ENCODE results near the gene PKP4. TPM values are rescaled to one million over a fixed set of nuclear protein-coding genes. Genes with fewer than 3 reads are reported as not detected.

Gene PKP4
- total and polyA plus RNA-seq, 7 donors = 6.8 to 23.8 (median 18.0) TPM

DNA sequence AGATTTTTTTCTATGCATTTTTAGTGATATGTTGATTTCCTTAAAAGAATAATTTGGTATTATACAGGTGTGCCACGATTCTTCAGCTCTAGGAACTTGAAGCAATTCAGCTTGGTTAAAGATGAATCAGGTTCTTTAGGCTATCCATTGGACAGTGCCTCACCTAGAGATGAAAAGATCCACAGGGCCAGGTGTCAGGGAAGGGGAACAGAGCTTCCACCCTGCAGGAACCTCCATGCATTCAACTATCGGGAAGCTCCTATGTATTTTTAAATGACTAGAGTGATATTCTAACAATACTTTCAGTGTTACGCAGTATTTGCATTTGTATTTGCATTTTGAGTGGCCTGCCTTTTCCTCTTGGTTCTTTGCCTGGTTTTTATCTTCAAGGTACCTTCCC is 40.2 kb downstream of the PKP4 start:
- Histone ChIP-seq H3K4me3 (no peak overlapping the region), H3K4me1 (peaks cover 4% of the 10 kb centered on the region), H3K27me3 (ENCODE audit: insufficient read depth in 3 of 3, low read length in 2 of 3) (no peaks in the 10 kb centered on the region), H3K9me3 (no peaks in the 10 kb centered on the region), H3K27ac (no peak overlapping the region), H3K36me3 (ENCODE audit: insufficient read depth in 1 of 2, low read depth in 1 of 2) (no peaks in the 10 kb centered on the region)
- TF ChIP-seq, protein P1, sequence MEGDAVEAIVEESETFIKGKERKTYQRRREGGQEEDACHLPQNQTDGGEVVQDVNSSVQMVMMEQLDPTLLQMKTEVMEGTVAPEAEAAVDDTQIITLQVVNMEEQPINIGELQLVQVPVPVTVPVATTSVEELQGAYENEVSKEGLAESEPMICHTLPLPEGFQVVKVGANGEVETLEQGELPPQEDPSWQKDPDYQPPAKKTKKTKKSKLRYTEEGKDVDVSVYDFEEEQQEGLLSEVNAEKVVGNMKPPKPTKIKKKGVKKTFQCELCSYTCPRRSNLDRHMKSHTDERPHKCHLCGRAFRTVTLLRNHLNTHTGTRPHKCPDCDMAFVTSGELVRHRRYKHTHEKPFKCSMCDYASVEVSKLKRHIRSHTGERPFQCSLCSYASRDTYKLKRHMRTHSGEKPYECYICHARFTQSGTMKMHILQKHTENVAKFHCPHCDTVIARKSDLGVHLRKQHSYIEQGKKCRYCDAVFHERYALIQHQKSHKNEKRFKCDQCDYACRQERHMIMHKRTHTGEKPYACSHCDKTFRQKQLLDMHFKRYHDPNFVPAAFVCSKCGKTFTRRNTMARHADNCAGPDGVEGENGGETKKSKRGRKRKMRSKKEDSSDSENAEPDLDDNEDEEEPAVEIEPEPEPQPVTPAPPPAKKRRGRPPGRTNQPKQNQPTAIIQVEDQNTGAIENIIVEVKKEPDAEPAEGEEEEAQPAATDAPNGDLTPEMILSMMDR (IDR thresholded peaks at IDR 0.05) = no peak
- intact Hi-C loops (cut with DNase I) = no loop called here
- no peak for ATAC-seq
- DNase-seq = no peak
- WGBS, 3 donors = 94 to 98% (median 95%) methylated on average over 3 of the region's 3 CpGs

DNA sequence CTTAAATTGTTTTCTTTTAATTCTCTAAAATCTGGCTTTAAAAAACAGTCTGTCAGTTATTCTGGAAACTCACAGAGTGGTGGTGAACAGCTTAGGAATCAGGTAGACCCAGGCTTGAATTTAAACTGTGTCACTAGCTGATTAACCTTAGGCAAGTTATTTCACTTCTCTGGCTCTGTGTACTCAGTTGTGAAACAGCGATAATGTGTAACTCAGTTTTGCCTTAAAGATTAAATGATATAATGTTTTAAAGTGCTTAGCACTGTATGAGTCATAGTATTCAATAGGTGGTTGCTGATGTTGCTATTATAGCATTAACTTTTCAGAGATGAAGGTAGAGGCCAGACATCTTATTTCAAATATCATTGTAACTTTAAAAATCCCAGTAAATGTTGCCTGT is 40.7 kb downstream of the PKP4 start:
- Histone ChIP-seq H3K9me3 (no peaks in the 10 kb centered on the region), H3K27ac (no peak overlapping the region), H3K4me1 (peaks cover 4% of the 10 kb centered on the region)

DNA sequence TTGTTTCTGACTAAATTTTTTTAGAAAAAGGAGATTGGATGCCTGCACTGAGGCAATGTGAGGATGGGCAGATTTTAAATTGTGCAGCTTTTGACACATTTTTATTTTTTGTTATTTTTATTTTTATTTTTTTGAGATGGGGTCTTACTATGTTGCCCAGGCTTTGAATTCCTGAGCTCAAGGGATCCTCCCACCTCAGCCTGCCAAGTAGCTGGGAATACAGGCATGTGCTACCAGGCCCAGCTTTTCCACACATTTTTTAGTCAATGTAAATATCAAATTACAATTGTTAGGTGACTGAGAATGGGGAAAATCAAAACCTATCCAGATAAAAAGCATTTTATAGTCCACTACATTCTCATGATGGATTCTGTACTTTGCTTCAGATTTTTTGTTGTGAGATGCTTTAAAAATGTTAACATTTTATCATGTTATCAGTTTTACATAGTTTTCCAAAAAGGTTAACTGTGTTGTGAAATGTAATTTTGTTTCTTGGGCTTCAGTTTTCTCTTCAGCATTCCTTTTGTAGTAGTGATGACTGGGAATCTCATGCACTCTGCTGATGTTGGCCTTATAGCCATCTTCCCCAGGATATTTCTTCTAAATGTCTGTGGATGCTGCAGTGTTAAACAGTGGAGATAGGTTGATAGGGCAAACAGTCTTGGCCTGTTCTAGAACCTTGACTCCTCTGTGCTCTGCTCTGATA is 41.4 kb downstream of the PKP4 start:
- no peak overlapping the region for H3K27ac ChIP-seq
- no peak for ATAC-seq
- H3K4me1 ChIP-seq = peaks cover 4% of the 10 kb centered on the region
- H3K9me3 ChIP-seq = no peaks in the 10 kb centered on the region
- intact Hi-C loops (cut with DNase I) = no loop called here
- DNase-seq = no peak
- TF ChIP-seq, protein P1 (IDR thresholded peaks at IDR 0.05) = no peak
- H3K27me3 ChIP-seq (ENCODE audit: insufficient read depth in 3 of 3, low read length in 2 of 3) = no peaks in the 10 kb centered on the region
- no peak overlapping the region for H3K4me3 ChIP-seq
- H3K36me3 ChIP-seq (ENCODE audit: insufficient read depth in 1 of 2, low read depth in 1 of 2) = no peaks in the 10 kb centered on the region

More for the DNA sequence above, 40.7 kb downstream of the PKP4 start:
- no peaks in the 10 kb centered on the region for H3K27me3 ChIP-seq (ENCODE audit: insufficient read depth in 3 of 3, low read length in 2 of 3)
- no peak for DNase-seq
- no peak overlapping the region for H3K4me3 ChIP-seq
- TF ChIP-seq, protein P1 (IDR thresholded peaks at IDR 0.05) = no peak
- 88 to 97% (median 90%) methylated on average over 1 of the region's 1 CpG for WGBS, 3 donors
- no peak for ATAC-seq
- no peaks in the 10 kb centered on the region for H3K36me3 ChIP-seq (ENCODE audit: insufficient read depth in 1 of 2, low read depth in 1 of 2)
- intact Hi-C loops (cut with DNase I) = no loop called here

DNA sequence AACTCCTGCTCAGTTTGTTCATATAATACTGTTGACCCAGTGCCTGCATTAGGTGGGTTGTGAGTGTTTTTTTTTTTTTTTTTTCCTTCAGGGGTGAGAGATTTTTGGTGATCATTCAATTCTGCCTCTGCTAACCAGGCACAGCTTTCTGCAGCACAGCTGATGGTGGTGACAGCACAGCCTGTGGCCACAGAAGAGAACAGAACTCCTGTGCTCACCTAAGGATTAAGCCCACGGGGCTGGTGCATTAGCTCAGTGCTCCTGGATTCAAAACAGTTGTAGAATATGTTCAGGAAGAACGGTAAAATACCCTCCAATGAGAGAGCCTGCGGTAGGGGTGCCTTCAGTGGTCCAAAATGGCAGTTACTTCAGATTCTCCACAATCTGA is 42.0 kb downstream of the PKP4 start:
- Histone ChIP-seq H3K9me3 (no peaks in the 10 kb centered on the region), H3K4me3 (no peak overlapping the region), H3K4me1 (no peaks in the 10 kb centered on the region), H3K27me3 (ENCODE audit: insufficient read depth in 3 of 3, low read length in 2 of 3) (no peaks in the 10 kb centered on the region), H3K36me3 (ENCODE audit: insufficient read depth in 1 of 2, low read depth in 1 of 2) (no peaks in the 10 kb centered on the region), H3K27ac (no peak overlapping the region)
- TF ChIP-seq, protein P1 (IDR thresholded peaks at IDR 0.05) = no peak
- DNase-seq (no peak), ATAC-seq (no peak)
- WGBS, 3 donors = 87 to 93% (median 90%) methylated on average over 3 of the region's 3 CpGs
- intact Hi-C loops (cut with DNase I) = no loop called here

DNA sequence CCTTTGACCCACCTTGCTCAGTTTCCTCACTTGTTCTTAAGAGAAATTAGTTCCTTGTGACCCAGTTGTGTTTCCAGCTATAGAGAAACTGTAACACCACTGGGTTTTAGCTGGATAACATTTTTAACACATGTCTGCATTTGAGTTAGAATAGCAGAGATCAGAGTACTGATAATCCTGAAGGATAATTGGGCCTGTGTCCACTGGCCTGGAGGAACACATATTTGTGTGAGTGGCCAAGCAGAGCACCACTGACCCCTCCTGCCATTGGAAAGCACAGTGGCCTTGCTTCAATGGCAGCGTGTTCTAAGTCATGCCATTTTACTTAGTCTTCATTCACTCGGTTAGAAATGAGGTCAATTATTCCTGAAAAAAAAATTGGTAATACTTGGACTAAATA is 42.6 kb downstream of the PKP4 start:
- DNase-seq (no peak), ATAC-seq (no peak)
- H3K9me3 ChIP-seq = no peaks in the 10 kb centered on the region
- H3K4me1 ChIP-seq = no peaks in the 10 kb centered on the region
- intact Hi-C loops (cut with DNase I) = no loop called here
- no peak overlapping the region for H3K27ac ChIP-seq
- no peaks in the 10 kb centered on the region for H3K27me3 ChIP-seq (ENCODE audit: insufficient read depth in 3 of 3, low read length in 2 of 3)
- TF ChIP-seq, protein P1 (IDR thresholded peaks at IDR 0.05) = no peak
- no peaks in the 10 kb centered on the region for H3K36me3 ChIP-seq (ENCODE audit: insufficient read depth in 1 of 2, low read depth in 1 of 2)
- WGBS, 3 donors = 48 to 65% (median 48%) methylated on average over 2 of the region's 2 CpGs
- no peak overlapping the region for H3K4me3 ChIP-seq
